Endometrial microvascular endothelial cells (primary cell): ENCODE results near the gene KCNE3. TPM values are rescaled to one million over a fixed set of nuclear protein-coding genes. Genes with fewer than 3 reads are reported as not detected.

Source experiments
- in situ Hi-C: cut with HindIII; loops from 2 replicates; pipeline ENCODE4 v1.10.0; 2017; ENCODE audit warnings: low sequenced_read_pairs, low pct_unique_long_range_greater_than_20kb; ENCODE audit errors: inconsistent ontology term
- total RNA-seq: library from RNA; depleted of rRNA; stranded (reverse); fragments of >200 nt; gene quantifications from one replicate; pipeline ENCODE4 v1.2.3, GENCODE V29; 2015; ENCODE audit errors: inconsistent ontology term

Gene KCNE3
- not detected for total RNA-seq

GRCh38 chr11:74466916-74467885 is at the start of gene KCNE3:
KCNE3 (minus strand) TSS chr11:74467549; CDS start chr11:74457563, 9,986 bp downstream.
- in situ Hi-C loops, result no loop called here

DNA sequence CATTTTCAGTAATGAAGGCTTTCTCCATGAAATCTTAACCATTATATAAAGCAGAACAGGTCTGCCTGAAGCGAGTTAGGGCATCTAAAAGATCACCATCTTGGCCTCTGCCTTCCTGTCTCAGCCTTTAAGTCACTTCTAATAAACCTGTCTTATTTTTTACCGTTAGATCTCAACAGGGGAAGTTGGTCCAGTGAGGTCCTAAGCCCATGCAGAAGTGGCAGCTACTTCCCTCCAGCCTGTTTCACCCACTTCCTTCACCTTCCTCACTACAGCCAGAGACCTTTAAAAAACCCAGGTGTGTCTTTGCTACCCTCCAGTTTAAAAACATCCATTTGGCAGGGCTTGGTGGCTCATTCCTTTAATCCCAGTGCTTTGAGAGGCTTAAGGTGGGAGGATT is 40.2 kb upstream of the KCNE3 start:
- in situ Hi-C loops, result no loop called here

GRCh38 chr11:74506823-74507222 is 39.5 kb upstream of the KCNE3 start:
- in situ Hi-C loops, result no loop called here

- in situ Hi-C loops, result no loop called here
Measured at GRCh38 chr11:74505911-74506310, 38.6 kb upstream of the KCNE3 start.

DNA sequence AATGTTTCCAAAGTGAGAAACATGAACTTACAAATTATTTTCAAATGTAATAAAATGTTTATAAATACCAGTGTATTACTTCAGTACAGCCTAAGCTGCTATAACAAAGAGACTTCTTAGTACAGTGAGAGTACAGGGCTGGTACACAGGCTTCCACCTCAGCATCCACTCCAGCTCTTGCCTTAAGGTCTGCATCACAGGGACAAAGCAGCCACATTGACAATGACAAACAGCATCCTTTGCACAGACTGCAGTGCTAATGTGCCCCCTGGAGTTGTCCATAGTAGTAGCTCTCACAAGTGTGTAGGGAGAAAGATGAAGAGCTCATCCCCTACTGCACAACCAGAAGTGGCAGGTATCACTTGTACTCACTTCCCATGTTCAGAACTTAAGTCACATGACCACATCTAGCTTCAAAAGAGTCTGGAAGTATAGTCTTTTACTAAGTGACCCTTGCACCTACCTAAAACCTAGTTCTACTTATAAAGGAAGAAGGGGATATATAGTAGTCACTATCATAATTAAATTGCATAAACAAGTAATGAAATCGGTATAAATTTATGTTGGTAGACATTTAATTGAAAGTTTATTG is 36.8 kb upstream of the KCNE3 start:
- in situ Hi-C loops, result no loop called here

- in situ Hi-C loops, result loop anchor here (10.0 kb wide), 1 partner anchor 60 kb away; no protein-coding TSS in a partner anchor
Measured at GRCh38 chr11:74494916-74495315, 27.6 kb upstream of the KCNE3 start.

DNA sequence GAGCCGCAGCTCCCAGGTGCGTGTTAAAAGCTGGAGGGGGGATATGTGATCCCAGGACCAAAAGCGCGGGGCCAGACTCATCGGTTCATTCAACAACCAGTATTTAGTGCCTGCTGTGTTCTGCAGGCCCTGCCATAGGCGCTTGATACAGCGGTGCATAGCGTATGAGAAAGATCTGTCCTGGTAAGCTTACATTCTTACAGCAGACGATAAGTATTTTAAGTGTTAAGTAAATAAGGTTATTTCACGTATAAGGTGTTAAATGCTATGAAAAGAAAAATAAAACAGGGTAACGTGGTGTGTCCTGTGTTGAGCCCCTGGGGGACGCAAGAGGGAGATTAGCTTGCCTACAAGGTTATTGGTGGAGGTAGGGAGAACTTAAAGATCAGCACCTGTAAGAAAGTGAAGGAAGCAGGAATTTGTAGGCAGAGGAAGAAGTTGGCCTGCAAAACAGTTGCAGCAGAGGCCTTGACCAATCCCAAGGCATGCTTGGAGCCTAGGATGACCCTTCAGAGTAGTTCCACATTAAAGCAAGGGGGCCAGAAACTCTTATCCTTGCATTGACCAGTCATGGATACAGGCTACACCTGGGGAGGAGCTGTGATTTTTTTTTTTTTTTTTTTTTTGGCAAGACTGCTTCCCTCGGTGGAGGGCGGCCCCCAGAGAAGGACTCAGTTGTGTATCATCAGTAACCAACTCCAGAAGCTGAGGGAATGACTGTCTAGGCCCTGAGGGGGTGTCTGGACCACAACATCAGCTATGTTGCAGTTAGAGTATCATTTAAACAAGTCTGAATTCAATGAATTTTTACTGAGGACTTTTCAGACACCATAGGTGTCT is 26.7 kb upstream of the KCNE3 start:
- in situ Hi-C loops, result loop anchor here (10.0 kb wide), 1 partner anchor 61 kb away; no protein-coding TSS in a partner anchor

DNA sequence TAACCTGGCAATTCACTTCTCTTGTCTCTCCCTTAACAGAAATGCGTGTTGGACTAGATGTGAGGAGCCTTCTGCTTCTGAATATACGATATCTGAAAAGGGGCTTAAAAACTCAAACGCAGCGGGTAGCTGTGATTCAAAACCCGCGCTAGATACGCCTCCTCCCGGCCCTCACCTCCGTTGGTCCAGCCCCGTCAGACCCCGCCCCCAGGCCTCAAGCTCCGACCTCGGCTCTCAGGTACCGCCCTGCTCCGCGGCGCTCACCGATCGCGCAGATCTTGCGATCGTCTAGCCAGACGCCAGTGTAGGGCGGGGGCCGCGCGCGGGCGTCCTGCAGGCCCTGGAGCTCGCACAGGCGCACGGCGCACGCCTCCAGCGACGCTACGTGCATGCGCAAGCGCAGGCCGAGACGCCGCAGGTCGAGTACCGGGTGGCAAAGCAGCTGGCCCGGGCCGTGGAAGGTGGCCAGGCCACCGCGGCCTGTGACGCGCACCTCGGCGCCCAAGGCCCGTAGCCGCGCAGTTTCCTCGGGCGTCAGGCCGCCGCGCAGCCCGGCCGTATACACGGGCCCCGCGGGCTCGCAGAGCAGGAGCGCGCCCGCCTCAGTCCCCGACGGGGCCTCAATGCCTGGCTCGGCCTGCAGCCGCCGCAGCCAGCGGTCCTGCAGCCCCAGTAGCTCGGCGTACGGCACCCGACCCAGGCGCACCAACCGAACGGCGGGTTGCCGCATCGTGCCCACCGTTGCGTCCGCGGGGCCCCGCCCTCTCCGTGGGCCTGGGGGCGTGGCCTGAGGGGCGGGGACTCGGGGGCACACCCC is 25.8 kb upstream of the KCNE3 start, which contains the start of gene LIPT2:
TSS of gene LIPT2 (minus strand) at position 751 of the 817 bp plus-strand sequence. CDS start at position 730, 21 bp downstream.
- in situ Hi-C loops, result loop anchor here (10.0 kb wide), 1 partner anchor 62 kb away; no protein-coding TSS in a partner anchor

- in situ Hi-C loops, result loop anchor here (10.0 kb wide), 1 partner anchor 63 kb away; no protein-coding TSS in a partner anchor
Measured at GRCh38 chr11:74492084-74492483, 24.7 kb upstream of the KCNE3 start.

- in situ Hi-C loops, result loop anchor here (10.0 kb wide), 1 partner anchor 64 kb away; no protein-coding TSS in a partner anchor
Measured at GRCh38 chr11:74490941-74491340, 23.6 kb upstream of the KCNE3 start.

GRCh38 chr11:74487875-74488274 is 20.5 kb upstream of the KCNE3 start:
- in situ Hi-C loops, result no loop called here

DNA sequence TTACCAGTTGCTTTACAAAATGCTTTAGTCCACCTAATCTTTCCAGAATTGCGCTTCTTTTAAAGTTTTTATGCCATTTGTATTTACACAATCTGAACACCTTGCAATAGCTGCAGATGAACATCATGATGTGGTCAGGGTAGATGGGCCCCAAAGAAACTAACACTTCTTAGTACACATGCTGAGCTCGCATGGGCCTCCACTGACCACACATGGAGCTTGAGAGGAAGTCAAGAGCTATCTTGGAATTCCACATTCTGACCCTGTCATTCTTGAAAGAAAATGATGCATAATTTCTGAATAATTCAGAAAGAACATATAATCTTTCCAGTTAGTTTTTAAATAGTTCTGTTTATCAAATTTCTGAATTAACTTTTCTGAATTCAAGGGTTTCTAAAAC is 18.5 kb upstream of the KCNE3 start:
- in situ Hi-C loops, result no loop called here

- in situ Hi-C loops, result no loop called here
Measured at GRCh38 chr11:74480688-74481417, 13.5 kb upstream of the KCNE3 start.

GRCh38 chr11:74479732-74480123 is 12.4 kb upstream of the KCNE3 start:
- in situ Hi-C loops, result no loop called here

DNA sequence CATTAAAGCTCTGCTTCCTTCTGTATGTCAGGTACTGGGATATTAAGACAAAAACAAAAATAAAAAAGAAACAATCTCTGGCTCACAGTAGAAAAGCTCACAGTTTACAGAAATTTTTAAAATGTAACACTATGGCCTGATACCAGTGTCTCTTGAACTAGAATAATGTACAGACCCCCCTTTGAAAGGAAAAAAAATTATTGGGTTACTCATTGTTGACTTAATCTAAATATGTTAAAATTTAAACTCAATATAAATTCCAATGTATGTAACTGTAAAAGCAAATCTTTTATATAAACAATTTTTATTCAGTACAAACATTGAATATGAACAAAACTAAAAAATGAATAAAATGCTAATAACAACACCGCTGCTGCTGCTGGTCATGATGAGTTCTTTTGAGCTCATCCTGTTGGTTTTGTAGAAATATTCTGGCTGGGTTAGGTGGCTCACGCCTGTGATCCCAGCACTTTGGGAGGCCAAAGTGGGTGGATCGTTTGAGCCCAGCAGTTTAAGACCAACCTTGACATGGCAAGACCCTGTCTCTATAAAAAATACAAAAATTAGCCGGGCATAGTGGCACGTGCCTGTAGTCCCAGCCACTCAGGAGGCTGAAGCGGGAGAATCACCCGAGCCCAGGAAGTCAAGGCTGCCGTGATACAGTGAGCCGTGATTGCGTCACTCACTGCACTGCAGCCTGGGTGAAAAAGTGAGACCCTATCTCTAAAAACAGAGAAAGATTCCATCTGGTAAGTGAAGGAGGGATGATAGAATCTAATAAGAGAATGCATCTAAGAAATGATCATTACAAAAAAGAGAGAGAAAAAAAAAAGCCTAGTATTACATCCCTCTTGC is 11.8 kb upstream of the KCNE3 start:
- in situ Hi-C loops, result no loop called here

- in situ Hi-C loops, result no loop called here
Measured at GRCh38 chr11:74476536-74476935, 9.2 kb upstream of the KCNE3 start.

DNA sequence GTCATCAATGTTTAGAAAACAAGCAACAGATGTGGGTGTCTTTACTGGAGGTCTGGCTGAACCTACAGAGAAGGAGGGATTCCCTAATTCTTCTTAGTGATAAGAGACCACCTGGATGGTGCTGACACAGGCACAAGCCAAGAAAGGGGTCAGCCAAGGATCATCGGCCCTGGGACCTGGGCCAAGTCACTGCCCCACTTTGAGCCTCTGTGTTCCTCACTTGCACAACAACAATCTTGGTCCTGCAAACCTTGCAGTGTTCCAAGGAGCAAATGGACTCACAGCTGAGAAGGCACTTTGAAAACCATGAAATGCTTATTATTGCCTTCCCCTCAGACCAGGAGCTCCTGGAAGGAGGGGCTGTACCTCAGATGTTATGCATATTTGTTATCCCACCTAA is 7.0 kb upstream of the KCNE3 start:
- in situ Hi-C loops, result no loop called here
